ENCODE measurements around the gene AFF4. TPM values are rescaled to one million over a fixed set of nuclear protein-coding genes. Genes with fewer than 3 reads are reported as not detected.

AFF4 gene
- polyA plus RNA-seq, 1 donor from 2014 or later = 60.6 TPM

- Histone ChIP-seq H3K9ac (ENCODE audit: low read length) (no peak overlapping the region), H3K79me2 (replicated peaks; ENCODE audit: insufficient read depth, low read length) (peaks cover 8% of the 10 kb centered on the region)
- TF ChIP-seq RAD21 (conservative IDR thresholded peaks at IDR 0.05) = no peak
- TF ChIP-seq TAF1 (IDR thresholded peaks at IDR 0.05; ENCODE audit: low read depth) = no peak
- no peak for TF ChIP-seq POLR2AphosphoS5 (IDR thresholded peaks at IDR 0.05)
- TF ChIP-seq MXI1 (conservative IDR thresholded peaks at IDR 0.05; ENCODE audit: poor library complexity, severe bottlenecking) = no peak
- TF ChIP-seq, protein P1, sequence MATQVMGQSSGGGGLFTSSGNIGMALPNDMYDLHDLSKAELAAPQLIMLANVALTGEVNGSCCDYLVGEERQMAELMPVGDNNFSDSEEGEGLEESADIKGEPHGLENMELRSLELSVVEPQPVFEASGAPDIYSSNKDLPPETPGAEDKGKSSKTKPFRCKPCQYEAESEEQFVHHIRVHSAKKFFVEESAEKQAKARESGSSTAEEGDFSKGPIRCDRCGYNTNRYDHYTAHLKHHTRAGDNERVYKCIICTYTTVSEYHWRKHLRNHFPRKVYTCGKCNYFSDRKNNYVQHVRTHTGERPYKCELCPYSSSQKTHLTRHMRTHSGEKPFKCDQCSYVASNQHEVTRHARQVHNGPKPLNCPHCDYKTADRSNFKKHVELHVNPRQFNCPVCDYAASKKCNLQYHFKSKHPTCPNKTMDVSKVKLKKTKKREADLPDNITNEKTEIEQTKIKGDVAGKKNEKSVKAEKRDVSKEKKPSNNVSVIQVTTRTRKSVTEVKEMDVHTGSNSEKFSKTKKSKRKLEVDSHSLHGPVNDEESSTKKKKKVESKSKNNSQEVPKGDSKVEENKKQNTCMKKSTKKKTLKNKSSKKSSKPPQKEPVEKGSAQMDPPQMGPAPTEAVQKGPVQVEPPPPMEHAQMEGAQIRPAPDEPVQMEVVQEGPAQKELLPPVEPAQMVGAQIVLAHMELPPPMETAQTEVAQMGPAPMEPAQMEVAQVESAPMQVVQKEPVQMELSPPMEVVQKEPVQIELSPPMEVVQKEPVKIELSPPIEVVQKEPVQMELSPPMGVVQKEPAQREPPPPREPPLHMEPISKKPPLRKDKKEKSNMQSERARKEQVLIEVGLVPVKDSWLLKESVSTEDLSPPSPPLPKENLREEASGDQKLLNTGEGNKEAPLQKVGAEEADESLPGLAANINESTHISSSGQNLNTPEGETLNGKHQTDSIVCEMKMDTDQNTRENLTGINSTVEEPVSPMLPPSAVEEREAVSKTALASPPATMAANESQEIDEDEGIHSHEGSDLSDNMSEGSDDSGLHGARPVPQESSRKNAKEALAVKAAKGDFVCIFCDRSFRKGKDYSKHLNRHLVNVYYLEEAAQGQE (IDR thresholded peaks at IDR 0.05; ENCODE audit: borderline replicate concordance) = no peak
- no peak for TF ChIP-seq EZH2 (IDR thresholded peaks at IDR 0.05; ENCODE audit: borderline replicate concordance, insufficient read depth, low read length, poor library complexity, severe bottlenecking)
- no peak for TF ChIP-seq EP300 (conservative IDR thresholded peaks at IDR 0.05; ENCODE audit: poor library complexity, severe bottlenecking)
- TF ChIP-seq SMC3 (conservative IDR thresholded peaks at IDR 0.05; ENCODE audit: poor library complexity) = no peak
- TF ChIP-seq CTCF (IDR thresholded peaks at IDR 0.05; ENCODE audit: poor library complexity, severe bottlenecking) = no peak
These were observed 62.4 kb downstream of the AFF4 start for GRCh38 chr5:132901036-132901435.

DNA sequence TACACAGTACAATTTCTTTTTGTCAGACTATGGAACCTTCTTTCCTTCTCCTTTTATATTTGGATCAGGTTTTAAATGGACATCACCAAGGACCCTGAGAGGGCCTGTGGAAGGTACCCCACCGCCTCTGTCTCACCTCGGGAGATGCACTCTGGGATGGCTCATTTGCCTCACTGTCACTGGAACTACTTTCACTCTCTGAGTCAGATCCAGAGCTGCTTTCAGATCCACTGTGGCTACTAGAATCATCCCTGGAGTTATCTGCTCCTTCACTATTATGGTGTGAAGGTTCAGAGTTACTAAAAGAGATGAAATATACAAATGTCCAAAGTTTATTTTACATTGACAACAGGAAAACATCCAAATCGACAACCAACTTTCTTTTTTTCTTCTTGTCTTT lies 65.3 kb downstream of the AFF4 start:
- H3K27ac ChIP-seq (ENCODE audit: low read length) = no peak overlapping the region
- no peaks in the 10 kb centered on the region for H4K20me1 ChIP-seq (ENCODE audit: insufficient read depth)
- H3K9me2 ChIP-seq (ENCODE audit: insufficient read depth, low read length) = no peaks in the 10 kb centered on the region
- H3K4me2 ChIP-seq (ENCODE audit: low read length) = no peak overlapping the region
- no peaks in the 10 kb centered on the region for H3K9me3 ChIP-seq (ENCODE audit: low read length)
- H3K79me2 ChIP-seq (replicated peaks; ENCODE audit: insufficient read depth, low read length) = peaks cover 10% of the 10 kb centered on the region
- peaks cover 12% of the 10 kb centered on the region for H3K36me3 ChIP-seq (ENCODE audit: insufficient read depth, low read length)
- H3K9ac ChIP-seq (ENCODE audit: low read length) = no peak overlapping the region
- no peak overlapping the region for H2AFZ ChIP-seq (ENCODE audit: low read depth, low read length)
- no peaks in the 10 kb centered on the region for H3K27me3 ChIP-seq (ENCODE audit: insufficient read depth, low read depth, low read length)
- TF ChIP-seq CTCF (IDR thresholded peaks at IDR 0.05; ENCODE audit: poor library complexity, severe bottlenecking) (no peak), RAD21 (conservative IDR thresholded peaks at IDR 0.05) (no peak), SMC3 (conservative IDR thresholded peaks at IDR 0.05; ENCODE audit: poor library complexity) (no peak), MXI1 (conservative IDR thresholded peaks at IDR 0.05; ENCODE audit: poor library complexity, severe bottlenecking) (no peak), EZH2 (IDR thresholded peaks at IDR 0.05; ENCODE audit: borderline replicate concordance, insufficient read depth, low read length, poor library complexity, severe bottlenecking) (no peak)
- no peak overlapping the region for H3K4me3 ChIP-seq (ENCODE audit: low read length)
- H3F3A ChIP-seq (ENCODE audit: insufficient read depth, low read length, poor library complexity, severe bottlenecking) = no peaks in the 10 kb centered on the region

More at GRCh38 chr5:132901036-132901435, 62.4 kb downstream of the AFF4 start:
- no peak overlapping the region for H3K4me3 ChIP-seq (ENCODE audit: low read length)
- H3K27ac ChIP-seq (ENCODE audit: low read length) = no peak overlapping the region
- no peaks in the 10 kb centered on the region for H3K27me3 ChIP-seq (ENCODE audit: insufficient read depth, low read depth, low read length)
- H4K20me1 ChIP-seq (ENCODE audit: insufficient read depth) = no peaks in the 10 kb centered on the region
- H3K9me3 ChIP-seq (ENCODE audit: low read length) = no peaks in the 10 kb centered on the region
- H3K36me3 ChIP-seq (ENCODE audit: insufficient read depth, low read length) = peaks cover 9% of the 10 kb centered on the region
- no peaks in the 10 kb centered on the region for H3F3A ChIP-seq (ENCODE audit: insufficient read depth, low read length, poor library complexity, severe bottlenecking)
- no peaks in the 10 kb centered on the region for H3K9me2 ChIP-seq (ENCODE audit: insufficient read depth, low read length)
- no peak overlapping the region for H2AFZ ChIP-seq (ENCODE audit: low read depth, low read length)
- no peak overlapping the region for H3K4me2 ChIP-seq (ENCODE audit: low read length)

Data from neural cell (in vitro differentiated cells).